ENCODE data around the gene C4A.

GRCh38 chr6:31949926-31950548 lies 31.8 kb upstream of the C4A start:
- TF ChIP-seq POLR2A (IDR thresholded peaks at IDR 0.05; ENCODE audit: low read length) (no peak), NR3C1 (IDR thresholded peaks at IDR 0.05) (no peak), CTCF (IDR thresholded peaks at IDR 0.05) (no peak), EP300 (IDR thresholded peaks at IDR 0.05) (no peak), SREBF2 (IDR thresholded peaks at IDR 0.05) (no peak), NFE2L2 (conservative IDR thresholded peaks at IDR 0.05; ENCODE audit: low read length) (no peak), RFX5 (IDR thresholded peaks at IDR 0.05) (no peak), USF2 (IDR thresholded peaks at IDR 0.05) (no peak), ZNF302 (CRISPR knock-in tag; IDR thresholded peaks at IDR 0.05) (no peak), RCOR1 (IDR thresholded peaks at IDR 0.05; ENCODE audit: low read depth, low read length) (no peak)
